Left ventricle myocardium superior (tissue), 1 donor: ENCODE measurements around the gene CCNYL1. TPM values are rescaled to one million over a fixed set of nuclear protein-coding genes. Genes with fewer than 3 reads are reported as not detected.
"Not testable (repeated sequence)": the region's sequence is repeated elsewhere in the genome, so short reads cannot be mapped to it uniquely, and the experiment has no call there.

Experiments
- ATAC-seq: fragments of 200-7000 bp; cut with Tn5 transposase; one replicate; pipeline ENCODE4 v1.9.1; 2020; ENCODE audit warnings: mild to moderate bottlenecking, moderate library complexity
- DNase-seq: peaks from one replicate; pipeline ENCODE4 v3.0.0-alpha.2; 2020
- intact Hi-C: fragments of 100-400 bp; cut with micrococcal nuclease; formaldehyde crosslinking; loops from one replicate; pipeline ENCODE4 v1.11.0; 2022
- total RNA-seq: library from RNA; stranded (reverse); fragmentation: NEBNext Ultra II Directional; extraction: Animal tissue kit (Norgen Biotek cat#: 25700); gene quantifications from one replicate; pipeline ENCODE4 v1.2.1, GENCODE V29; 2021
- donor health status: DM: no; HTN: yes; CAD: no; lungs with severe emphysema.

The CCNYL1 gene
- total RNA-seq, 1 donor from 2014 or later = 8.3 TPM

- intact Hi-C loops = no loop called here
- no peak for DNase-seq
These were observed 18.1 kb downstream of the CCNYL1 start for GRCh38 chr2:207729465-207729998.

GRCh38 chr2:207731138-207731537, 19.7 kb downstream of the CCNYL1 start:
- intact Hi-C loops = no loop called here
- DNase-seq = no peak
- ATAC-seq = no peak

More at GRCh38 chr2:207729465-207729998, 18.1 kb downstream of the CCNYL1 start:
- no peak for ATAC-seq

GRCh38 chr2:207733597-207734240, 22.3 kb downstream of the CCNYL1 start:
- intact Hi-C loops = no loop called here

GRCh38 chr2:207734264-207734635, 22.8 kb downstream of the CCNYL1 start:
- intact Hi-C loops = no loop called here
- ATAC-seq (peak; percentile 59), DNase-seq (no peak)

More at GRCh38 chr2:207733597-207734240, 22.3 kb downstream of the CCNYL1 start:
- no peak for ATAC-seq
- DNase-seq = no peak

- no peak for DNase-seq
- intact Hi-C loops = no loop called here
- ATAC-seq = no peak
These were observed 23.4 kb downstream of the CCNYL1 start for GRCh38 chr2:207734636-207735512.

- intact Hi-C loops, ATAC-seq, DNase-seq: not testable (repeated sequence)
These were observed 24.0 kb downstream of the CCNYL1 start for GRCh38 chr2:207735513-207735859.

GRCh38 chr2:207743514-207743913, 32.1 kb downstream of the CCNYL1 start:
- DNase-seq = no peak
- ATAC-seq = no peak
- intact Hi-C loops = no loop called here

- intact Hi-C loops = loop anchor here (2.0 kb wide), 1 partner anchor 297 kb away; no protein-coding TSS in a partner anchor
- no peak for DNase-seq
These were observed 32.6 kb downstream of the CCNYL1 start for GRCh38 chr2:207744050-207744449.

GRCh38 chr2:207744451-207744850, 33.0 kb downstream of the CCNYL1 start:
- DNase-seq (no peak), ATAC-seq (no peak)
- intact Hi-C loops = loop anchor here (2.0 kb wide), 1 partner anchor 296 kb away; no protein-coding TSS in a partner anchor

More at GRCh38 chr2:207744050-207744449, 32.6 kb downstream of the CCNYL1 start:
- no peak for ATAC-seq

- intact Hi-C loops = no loop called here
- DNase-seq = peak; percentile 36
- ATAC-seq = peak; percentile 86
These were observed 34.7 kb downstream of the CCNYL1 start for GRCh38 chr2:207746131-207746530.

- intact Hi-C loops = no loop called here
- DNase-seq (no peak), ATAC-seq (no peak)
These were observed 36.5 kb downstream of the CCNYL1 start for GRCh38 chr2:207747653-207748560.

GRCh38 chr2:207748993-207749392, 37.6 kb downstream of the CCNYL1 start:
- DNase-seq = no peak
- ATAC-seq = no peak
- intact Hi-C loops = no loop called here

GRCh38 chr2:207749873-207750272, 38.4 kb downstream of the CCNYL1 start:
- DNase-seq (no peak), ATAC-seq (no peak)
- intact Hi-C loops = no loop called here

GRCh38 chr2:207750345-207750744, 38.9 kb downstream of the CCNYL1 start:
- ATAC-seq (no peak), DNase-seq (no peak)
- intact Hi-C loops = no loop called here

- intact Hi-C loops = no loop called here
- ATAC-seq (no peak), DNase-seq (no peak)
These were observed 39.4 kb downstream of the CCNYL1 start for GRCh38 chr2:207750876-207751275.

GRCh38 chr2:207753688-207754087, 42.2 kb downstream of the CCNYL1 start:
- ATAC-seq, intact Hi-C loops: not testable (repeated sequence)

GRCh38 chr2:207754498-207755383, 43.3 kb downstream of the CCNYL1 start:
- ATAC-seq = no peak
- no peak for DNase-seq
- intact Hi-C loops = no loop called here

More at GRCh38 chr2:207753688-207754087, 42.2 kb downstream of the CCNYL1 start:
- not testable (repeated sequence) for DNase-seq

- DNase-seq (no peak), ATAC-seq (no peak)
- intact Hi-C loops = no loop called here
These were observed 46.6 kb downstream of the CCNYL1 start for GRCh38 chr2:207758025-207758424.
